GM18909 (cell line): ENCODE data around the gene DCHS2.
"Not testable (repeated sequence)": the region's sequence is repeated elsewhere in the genome, so short reads cannot be mapped to it uniquely, and the experiment has no call there.

Experiments
- ATAC-seq: cut with Tn5 transposase; IDR thresholded peaks from one replicate; pipeline ENCODE4 v1.9.1; 2021; ENCODE audit warnings: mild to moderate bottlenecking; ENCODE audit not compliant: unreplicated experiment, poor library complexity

The DCHS2 gene

GRCh38 chr4:154231806-154232478 lies 259.7 kb downstream of the DCHS2 start:
- no peak for ATAC-seq

GRCh38 chr4:154230723-154231122 lies 260.9 kb downstream of the DCHS2 start:
- ATAC-seq: no peak

- ATAC-seq: no peak
Measured at GRCh38 chr4:154230091-154230490, 261.5 kb downstream of the DCHS2 start.

- no peak for ATAC-seq
Measured at GRCh38 chr4:154222875-154223274, 268.7 kb downstream of the DCHS2 start.

GRCh38 chr4:154218051-154218450 lies 273.5 kb downstream of the DCHS2 start:
- no peak for ATAC-seq

- ATAC-seq: not testable (repeated sequence)
Measured at GRCh38 chr4:154217384-154217783, 274.2 kb downstream of the DCHS2 start.

- ATAC-seq: no peak
Measured at GRCh38 chr4:154211506-154211905, 280.1 kb downstream of the DCHS2 start.

GRCh38 chr4:154208424-154208823 lies 283.2 kb downstream of the DCHS2 start:
- no peak for ATAC-seq

- ATAC-seq: no peak
Measured at GRCh38 chr4:154205471-154205870, 286.1 kb downstream of the DCHS2 start.

GRCh38 chr4:154194649-154195048 lies 296.9 kb downstream of the DCHS2 start:
- ATAC-seq: no peak

GRCh38 chr4:154192585-154192984 lies 299.0 kb downstream of the DCHS2 start:
- ATAC-seq: no peak

GRCh38 chr4:154189346-154189745 lies 302.3 kb downstream of the DCHS2 start:
- ATAC-seq: no peak

GRCh38 chr4:154186888-154187287 lies 304.7 kb downstream of the DCHS2 start:
- ATAC-seq: no peak

- ATAC-seq: no peak
Measured at GRCh38 chr4:154186035-154186434, 305.6 kb downstream of the DCHS2 start.

GRCh38 chr4:154184238-154184637 lies 307.4 kb downstream of the DCHS2 start:
- no peak for ATAC-seq

- no peak for ATAC-seq
Measured at GRCh38 chr4:154183264-154183663, 308.3 kb downstream of the DCHS2 start.
